Heart left ventricle (tissue), 13 donors: ENCODE results near the gene PHF21A.

Experiments used
- POLR2A ChIP-seq, 2 donors: fragments of 450-650 bp; IDR thresholded peaks; one replicate each; pipeline ENCODE4 v1.6.1; 2017; ENCODE audit warnings: antibody characterized with exemption in 2 of 2, mild to moderate bottlenecking in 2 of 2, moderate library complexity in 2 of 2
- TF ChIP-seq, protein P1 (sequence below), 12 donors: fragments of 200-600 bp; sonication (generic) in 4 of 12; IDR thresholded peaks; one replicate each; pipeline versions ENCODE4 v1.5.0 to v1.8.0; 2018 to 2022; ENCODE audit warnings: antibody characterized with exemption in 12 of 12, mild to moderate bottlenecking in 5 of 12
- donor health status: ischemic (EF 13 %, LVEDD 7.1; RV severe dilation, severe dysfunction).
- donor health status: DM: no; HTN: yes; CAD: no.
- donor health status: DM: no; HTN: no; CAD: no.
- donor health status: ischemic (EF 25% LVEDD 6.9; RV normal size, moderate dysfunction).
- donor health status: ischemic (EF 25% LVEDD 5.7; RV mildly dilated, moderate dysfunction).
- donor health status: ischemic (EF 35%, LVEDD 5.7; RV mildly dilated, moderate dysfunction).
- donor health status: nonischemic (EF 11% LVEDD 7.7; RV severe dilation, severe dysfunction).
- donor health status: DM: yes; HTN: yes; CAD: no.
- donor health status: PGD.
- donor health status: ischemic (EF 29% LVEDD 5.4; RV normal size, mild dysfunction).
- donor health status: nonischemic (EF 23%, LVEDD 6.1; RV moderate dilation, normal function).

DNA sequence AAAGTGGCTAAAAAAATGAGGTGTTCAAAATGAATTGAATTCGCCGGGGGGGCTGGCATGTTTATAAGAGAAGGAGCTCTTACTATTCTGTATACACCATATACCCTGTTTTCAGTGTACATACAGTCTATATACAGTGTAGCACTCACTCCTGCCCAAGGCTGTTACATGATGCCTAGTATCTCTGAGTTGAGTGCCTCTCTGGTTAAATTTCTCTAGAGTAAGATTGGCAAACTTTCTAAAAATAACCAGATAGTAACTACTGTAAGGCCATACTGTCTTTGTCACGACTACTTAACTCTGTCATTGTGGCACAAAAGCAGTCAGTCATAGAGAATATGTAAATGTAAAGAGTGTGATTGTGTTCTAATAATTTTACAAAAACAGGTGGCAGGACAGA, 58.1 kb downstream of the PHF21A start:
- TF ChIP-seq, protein P1, sequence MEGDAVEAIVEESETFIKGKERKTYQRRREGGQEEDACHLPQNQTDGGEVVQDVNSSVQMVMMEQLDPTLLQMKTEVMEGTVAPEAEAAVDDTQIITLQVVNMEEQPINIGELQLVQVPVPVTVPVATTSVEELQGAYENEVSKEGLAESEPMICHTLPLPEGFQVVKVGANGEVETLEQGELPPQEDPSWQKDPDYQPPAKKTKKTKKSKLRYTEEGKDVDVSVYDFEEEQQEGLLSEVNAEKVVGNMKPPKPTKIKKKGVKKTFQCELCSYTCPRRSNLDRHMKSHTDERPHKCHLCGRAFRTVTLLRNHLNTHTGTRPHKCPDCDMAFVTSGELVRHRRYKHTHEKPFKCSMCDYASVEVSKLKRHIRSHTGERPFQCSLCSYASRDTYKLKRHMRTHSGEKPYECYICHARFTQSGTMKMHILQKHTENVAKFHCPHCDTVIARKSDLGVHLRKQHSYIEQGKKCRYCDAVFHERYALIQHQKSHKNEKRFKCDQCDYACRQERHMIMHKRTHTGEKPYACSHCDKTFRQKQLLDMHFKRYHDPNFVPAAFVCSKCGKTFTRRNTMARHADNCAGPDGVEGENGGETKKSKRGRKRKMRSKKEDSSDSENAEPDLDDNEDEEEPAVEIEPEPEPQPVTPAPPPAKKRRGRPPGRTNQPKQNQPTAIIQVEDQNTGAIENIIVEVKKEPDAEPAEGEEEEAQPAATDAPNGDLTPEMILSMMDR (IDR thresholded peaks at IDR 0.05), result no peak
- no peak for TF ChIP-seq POLR2A (IDR thresholded peaks at IDR 0.05)
